CD4-positive, alpha-beta T cell treated with Interleukin-17A for 1 hour (primary cell): ENCODE data around the gene LPGAT1.
"Not testable (repeated sequence)": the region's sequence is repeated elsewhere in the genome, so short reads cannot be mapped to it uniquely, and the experiment has no call there.

Source experiments
- DNase-seq: peaks from one replicate; pipeline ENCODE4 v3.0.0-alpha.2; 2020

The LPGAT1 gene, protein sequence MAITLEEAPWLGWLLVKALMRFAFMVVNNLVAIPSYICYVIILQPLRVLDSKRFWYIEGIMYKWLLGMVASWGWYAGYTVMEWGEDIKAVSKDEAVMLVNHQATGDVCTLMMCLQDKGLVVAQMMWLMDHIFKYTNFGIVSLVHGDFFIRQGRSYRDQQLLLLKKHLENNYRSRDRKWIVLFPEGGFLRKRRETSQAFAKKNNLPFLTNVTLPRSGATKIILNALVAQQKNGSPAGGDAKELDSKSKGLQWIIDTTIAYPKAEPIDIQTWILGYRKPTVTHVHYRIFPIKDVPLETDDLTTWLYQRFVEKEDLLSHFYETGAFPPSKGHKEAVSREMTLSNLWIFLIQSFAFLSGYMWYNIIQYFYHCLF

DNA sequence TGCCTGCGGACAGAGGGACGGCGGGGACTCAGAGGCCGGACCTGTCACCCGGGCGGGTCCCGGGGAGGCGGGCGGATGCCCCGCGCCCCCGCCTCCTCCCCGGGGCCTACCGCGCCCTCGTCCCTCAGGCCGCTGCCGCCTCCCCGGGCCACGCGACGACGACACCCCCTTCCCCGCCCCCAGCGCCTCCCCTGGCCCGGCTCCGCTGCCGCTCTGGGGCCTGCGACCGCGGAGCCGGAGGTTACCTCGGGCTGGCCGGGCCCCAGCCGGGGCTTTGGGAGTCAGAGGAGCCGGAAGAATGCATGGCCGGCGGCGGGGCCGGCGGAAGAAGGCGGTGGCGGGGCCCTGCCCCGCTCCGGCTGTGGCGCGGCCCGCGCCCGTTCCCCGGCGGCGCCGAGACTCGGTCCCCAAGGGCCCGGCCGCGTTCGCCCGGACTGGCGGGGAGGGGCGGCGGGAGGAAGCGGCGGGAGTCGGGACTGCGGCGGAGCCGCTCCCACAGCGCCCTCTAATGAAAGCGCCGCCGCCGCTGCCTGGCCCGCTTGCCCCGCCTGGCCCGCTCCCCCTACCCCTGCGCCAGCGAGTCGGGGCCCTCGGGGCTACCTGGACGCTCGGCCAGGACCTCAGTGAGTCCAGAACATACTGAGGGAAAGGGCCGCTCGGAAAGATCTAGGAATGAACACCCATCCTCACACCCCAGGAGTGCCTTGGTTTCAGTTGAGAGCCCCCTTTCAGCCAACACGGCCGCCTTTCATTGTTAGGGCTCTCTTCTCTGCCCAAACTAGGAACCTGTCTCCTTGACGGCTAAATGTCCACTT is at the start of gene LPGAT1:
TSS of gene LPGAT1 (minus strand) at position 436 of the 815 bp plus-strand sequence. CDS start 1,467 bp downstream, outside the sequence.
- peak; percentile 71 for DNase-seq

DNA sequence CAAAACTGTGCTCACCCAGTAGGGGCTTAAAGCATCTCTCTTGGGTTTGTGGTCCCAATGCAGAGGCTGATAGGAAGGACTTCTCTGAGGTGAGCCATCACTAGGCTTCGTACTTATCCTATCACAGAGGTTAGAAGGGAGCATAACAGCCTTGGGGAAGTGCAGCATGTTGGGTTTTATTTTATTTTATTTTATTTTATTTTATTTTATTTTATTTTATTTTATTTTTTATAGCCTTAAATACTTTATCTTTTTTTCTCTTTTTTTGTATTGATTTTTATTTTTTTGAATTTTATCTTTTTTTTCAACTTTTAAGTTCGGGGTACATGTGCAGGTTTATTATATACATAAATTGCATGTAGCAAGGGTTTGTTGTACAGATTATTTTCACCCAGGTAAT is 48.9 kb upstream of the LPGAT1 start:
- no peak for DNase-seq

DNA sequence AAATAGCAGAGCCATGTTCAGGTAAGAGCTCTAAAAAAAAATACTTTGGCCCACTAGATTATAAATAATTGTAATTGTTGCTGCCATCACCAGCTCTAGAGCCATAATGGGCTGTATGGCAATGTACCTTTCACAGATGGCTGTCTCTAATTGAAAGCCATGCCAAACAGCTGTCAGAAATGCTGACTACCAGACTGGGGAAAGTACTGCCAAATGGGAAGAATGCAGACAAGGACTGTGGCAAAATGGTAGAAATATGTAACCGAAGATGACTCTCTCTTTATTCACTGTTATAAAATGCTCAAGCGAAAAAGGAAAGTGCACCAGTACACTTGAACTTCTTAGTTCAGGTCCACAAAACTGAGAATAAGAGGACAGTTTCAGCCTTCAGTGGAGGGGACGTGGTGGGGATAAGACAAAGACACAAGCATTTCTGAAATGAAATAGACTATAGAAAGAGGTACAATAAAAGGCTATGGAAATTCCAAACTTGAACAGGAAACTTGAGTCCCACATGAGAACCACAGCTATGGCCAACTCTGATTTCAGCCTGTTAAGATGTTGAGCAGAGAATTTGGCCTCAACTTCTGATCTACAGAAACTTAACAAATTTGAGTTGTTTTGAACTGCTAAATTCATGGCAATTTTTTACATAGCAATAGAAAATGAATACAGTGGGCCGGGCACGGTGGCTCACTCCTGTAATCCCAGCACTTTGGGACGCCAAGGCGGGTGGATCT is 46.5 kb upstream of the LPGAT1 start:
- no peak for DNase-seq

DNA sequence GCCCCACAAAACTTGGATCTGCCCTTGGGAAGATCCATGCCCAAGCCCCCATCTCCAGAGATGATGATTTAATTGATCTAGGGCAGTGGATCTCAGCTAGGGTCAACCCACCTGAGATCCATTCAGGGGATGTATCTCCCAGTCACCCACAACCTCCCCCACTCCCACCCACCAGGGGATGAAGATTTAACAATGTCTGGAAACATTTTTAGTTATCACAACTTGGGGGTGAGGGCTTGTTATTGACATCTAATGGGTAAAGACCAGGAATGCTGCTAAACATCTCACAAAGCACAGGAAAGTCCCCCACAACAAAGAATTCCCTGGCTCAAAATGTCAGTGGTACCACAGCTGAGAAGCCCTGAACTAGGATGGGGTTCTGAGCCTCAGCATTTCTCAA is 45.0 kb upstream of the LPGAT1 start:
- no peak for DNase-seq

DNA sequence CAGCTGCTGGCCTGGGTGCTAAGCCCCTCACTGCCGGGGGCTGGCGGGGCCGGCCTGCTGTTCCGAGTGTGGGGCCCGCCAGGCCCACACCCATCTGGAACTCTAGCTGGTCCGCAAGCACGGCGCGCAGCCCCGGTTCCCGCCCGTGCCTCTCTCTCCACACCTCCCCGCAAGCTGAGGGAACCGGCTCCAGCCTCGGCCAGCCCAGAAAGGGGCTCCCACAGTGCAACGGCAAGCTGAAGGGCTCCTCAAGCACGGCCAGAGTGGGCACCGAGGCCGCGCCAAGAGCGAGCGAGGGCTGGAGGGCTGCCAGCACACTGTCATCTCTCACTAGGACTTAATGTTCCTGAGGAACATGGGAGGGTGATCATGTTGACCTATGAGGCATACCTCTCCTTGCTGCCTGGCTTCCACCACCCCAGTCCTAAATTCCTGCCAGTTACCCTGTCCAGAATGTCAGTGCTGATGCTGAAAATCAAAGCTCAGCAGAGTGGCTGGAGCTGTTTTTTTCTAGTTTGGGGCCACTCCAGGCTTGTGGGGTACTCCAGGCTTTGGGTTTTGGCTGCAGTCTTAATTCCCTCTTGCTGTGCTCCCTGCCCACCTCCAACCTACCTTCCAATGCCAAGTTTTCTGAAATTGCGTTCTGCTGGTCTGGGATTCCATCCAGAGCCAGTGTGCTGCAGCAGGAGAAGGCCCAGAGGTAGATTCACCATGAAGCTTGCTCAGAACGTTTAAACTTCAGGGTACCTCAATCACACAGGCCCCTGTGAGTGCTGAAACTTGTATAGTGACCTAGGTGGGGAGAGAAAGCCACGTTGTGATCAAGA is 44.2 kb upstream of the LPGAT1 start:
- no peak for DNase-seq

DNA sequence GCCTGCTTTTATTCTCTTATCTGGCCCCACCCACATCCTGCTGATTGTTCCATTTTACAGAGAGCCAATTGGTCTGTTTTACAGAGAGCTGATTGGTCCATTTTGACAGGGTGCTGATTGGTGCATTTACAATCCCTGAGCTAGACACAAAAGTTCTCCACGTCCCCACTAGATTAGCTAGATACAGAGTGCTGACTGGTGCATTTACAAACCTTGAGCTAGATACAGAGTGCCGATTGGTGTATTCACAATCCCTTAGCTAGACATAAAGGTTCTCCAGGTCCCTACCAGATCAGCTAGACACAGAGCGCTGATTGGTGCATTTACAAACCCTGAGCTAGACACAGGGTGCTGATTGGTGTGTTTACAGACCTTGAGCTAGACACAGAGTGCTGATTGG is 43.2 kb upstream of the LPGAT1 start:
- not testable (repeated sequence) for DNase-seq

DNA sequence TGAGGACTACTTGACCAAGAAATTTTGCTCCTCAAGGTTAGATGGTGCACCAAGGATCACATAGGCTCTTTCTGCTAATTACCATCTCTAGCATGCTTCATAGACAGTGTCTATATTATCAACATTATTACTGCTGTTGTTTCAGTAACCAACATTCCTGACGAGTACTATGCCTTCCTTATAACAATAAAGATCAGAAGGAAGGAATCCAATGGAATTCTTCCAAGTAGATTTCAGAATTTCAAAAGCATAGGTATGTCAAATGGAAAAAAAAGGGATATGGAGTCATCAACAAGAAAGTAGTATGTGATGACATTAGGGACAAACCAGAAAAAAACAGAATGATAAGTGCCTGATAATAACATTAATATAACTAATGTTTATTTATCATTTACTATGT is 39.6 kb upstream of the LPGAT1 start:
- DNase-seq: no peak

DNA sequence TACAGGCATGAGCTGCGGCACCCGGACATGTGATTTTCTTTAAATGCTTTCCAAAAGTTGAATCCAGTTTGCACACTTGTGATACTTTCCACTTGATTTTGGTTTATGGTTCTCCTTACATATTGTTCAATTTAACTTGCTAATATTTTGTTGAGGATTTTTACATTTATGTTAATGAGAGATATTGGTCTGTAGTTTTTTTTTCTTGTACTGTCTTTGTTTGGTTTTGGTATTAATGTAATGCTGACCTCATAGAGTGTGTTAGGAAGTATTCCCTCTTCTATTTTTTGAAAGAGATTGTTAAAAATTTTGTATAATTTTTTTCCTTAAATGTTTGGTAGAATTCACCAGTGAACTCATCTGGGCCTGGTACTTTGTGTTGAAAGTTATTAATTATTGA is 34.6 kb upstream of the LPGAT1 start:
- DNase-seq: no peak

DNA sequence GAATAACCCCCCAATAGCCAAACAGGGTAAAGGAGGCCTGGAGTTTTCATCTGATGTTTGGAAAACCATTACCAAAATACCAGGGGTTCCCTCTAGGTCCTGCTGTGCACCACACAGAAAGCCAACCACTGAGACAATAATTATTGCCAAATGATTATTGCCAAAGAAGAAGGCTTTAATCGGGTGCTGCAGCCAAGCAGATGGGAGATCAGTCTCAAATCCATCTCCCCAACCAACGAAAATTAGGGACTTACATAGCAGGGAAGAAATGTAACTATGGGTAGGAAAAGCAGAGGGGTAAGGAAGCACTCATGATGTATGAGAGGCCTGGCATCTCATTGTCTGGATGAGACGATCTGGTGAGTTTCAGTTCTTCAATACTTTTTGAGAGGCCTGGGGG is 28.8 kb upstream of the LPGAT1 start:
- DNase-seq: no peak

DNA sequence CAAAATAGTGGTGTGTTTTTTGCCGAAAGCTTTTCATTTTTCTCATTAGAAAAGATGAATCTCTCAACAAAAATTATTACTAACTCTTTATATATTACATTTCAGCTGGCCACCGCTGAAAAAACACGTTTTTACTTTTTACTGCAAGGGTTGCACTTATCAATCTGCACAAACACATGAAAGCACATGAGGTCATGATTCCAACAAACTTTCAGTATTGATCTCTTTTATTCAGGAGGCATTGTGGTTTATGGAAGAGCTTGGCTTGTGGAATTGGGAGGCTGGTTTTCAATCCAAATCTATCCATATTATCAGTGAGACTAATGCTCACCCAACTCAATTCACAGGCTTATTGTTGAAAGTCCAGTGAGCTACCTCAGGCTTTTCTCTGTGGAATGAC is 20.6 kb upstream of the LPGAT1 start:
- DNase-seq: no peak

DNA sequence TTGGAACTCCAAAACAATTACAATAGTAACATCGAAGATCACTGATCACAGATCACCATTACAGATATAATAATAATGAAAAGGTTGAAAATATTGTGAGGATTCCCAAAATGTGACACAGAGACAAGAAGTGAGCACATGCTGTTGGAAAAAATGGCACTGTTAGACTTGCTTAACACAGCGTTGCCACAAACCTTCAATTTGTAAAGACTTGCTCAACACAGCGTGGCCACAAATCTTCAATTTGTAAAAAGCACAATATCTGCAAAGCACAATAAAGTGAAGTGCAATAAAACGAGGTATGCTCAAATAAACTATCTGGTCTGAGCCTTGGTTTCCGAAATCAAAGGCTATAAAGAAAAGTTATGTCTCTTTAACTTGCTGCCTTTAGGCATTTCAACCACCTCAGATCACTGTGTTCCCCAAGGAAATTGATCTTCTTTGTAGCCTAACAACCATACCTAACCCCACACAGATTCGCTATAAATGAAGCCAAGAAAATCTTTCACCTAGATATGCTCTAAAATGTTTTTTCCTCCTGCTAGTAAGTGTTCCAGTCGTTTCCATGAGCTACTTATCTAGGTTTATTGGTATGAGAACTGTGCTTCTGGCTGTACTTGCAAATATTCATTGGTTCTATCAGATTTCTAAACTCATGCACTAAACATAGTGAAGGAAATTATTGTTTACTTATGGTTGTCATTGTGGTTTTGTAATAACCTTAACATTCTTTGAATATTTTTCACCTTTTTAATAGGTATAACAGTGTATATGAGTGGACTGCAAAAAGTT is 13.1 kb upstream of the LPGAT1 start:
- DNase-seq: no peak

DNA sequence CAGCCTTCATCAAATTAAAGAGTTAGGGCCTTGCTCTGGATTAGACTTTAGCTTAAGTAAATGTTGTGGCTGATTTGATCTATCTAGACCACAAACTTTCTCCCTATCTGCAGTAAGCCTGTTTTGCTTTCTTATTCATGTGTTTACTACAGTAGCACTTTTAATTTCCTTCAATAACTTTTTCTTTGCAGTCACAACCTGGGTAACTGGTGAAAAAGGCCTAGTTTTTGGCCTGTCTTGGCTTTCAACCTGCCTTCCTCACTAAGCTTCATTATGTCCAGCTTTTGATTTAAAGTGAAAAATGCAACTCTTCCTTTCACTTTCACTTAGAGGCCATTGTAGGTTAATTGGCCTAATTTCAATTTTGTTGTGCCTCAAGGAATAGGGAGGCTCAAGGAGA is 12.5 kb upstream of the LPGAT1 start:
- no peak for DNase-seq

DNA sequence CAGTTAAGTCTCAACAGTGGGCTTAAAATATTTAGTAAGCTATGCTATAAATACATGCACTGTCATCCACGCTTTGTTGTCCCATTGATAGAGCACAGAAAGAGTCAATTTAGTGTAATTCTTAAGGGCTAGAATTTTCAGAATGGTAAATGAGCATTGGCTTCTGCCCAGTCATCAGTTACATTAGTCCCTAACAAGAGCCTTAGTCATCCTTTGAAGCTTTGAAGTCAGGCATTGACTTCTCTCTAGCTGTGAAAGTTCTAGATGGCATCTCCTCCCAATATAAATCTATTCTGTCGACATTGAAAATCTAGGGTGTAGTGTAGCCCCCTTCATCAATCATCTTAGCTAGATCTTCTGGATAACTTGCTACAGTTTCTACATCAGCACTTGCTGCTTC is 12.0 kb upstream of the LPGAT1 start:
- no peak for DNase-seq

DNA sequence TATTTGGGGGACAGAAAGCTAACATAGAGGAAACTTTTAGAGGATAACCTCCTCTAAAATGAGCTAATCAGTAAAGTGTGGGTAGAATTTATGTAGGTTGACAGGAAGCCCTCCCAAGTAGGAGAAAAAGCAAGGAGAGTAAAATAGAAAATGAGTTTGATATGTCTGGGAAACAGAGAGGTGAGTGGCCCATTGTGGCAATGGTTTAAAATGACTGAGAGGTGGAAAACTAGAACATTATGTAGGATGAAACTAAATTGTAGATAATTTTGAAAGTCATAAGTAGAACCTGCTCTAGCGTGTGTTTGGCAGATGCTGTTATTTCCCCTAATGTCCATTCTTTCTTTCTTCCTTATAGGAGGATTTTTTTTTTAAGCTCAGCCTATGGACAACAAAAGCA is 8.5 kb upstream of the LPGAT1 start:
- no peak for DNase-seq

DNA sequence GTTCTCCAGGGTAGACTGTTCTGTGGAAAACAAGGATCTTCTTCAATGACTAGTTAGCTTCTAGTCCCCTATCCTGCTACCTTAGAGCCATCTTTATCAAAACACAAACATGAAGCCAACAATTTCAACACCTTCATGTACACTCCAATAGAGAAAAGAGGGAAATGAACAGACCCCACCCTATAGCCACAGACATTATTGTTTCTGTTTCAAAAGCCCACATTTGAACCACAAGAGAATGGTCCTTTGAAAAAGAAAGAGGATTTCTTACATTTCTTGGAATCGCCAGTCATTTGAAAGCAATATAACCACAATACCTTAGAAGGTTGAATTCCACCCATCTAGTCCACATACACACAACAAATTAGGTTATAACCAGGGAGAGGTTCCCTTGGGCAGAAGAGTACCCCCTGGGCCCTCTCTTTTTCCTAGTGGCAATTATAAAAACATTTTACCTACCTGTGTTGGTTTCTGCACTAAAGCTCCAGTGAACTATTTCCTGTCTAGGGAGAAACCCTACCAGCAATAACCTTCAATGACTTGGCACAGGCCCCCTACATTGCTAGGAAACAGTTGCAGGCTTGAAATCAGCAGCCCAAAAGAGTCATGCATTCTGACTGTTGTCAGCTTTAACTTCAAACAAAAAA is 2.7 kb upstream of the LPGAT1 start:
- peak; percentile 30 for DNase-seq

DNA sequence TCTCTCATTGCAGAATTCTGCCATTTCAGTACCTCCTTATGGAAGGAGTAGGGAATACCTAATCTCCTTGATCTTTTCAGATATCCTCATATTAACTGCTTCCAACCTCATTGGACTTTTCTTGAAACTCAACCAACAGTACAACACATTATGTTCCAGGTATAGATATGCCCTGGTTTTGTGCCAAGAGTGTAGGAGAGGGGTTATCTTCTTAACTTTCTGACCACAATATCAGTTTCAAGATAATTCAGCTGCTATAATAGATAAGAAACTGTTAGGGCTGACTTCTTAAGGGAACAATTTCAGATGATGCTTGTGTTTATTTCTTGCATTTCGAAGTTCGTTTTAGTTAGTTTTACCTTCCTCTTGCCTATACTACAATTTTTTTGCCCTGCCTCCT is 2.1 kb upstream of the LPGAT1 start:
- no peak for DNase-seq

DNA sequence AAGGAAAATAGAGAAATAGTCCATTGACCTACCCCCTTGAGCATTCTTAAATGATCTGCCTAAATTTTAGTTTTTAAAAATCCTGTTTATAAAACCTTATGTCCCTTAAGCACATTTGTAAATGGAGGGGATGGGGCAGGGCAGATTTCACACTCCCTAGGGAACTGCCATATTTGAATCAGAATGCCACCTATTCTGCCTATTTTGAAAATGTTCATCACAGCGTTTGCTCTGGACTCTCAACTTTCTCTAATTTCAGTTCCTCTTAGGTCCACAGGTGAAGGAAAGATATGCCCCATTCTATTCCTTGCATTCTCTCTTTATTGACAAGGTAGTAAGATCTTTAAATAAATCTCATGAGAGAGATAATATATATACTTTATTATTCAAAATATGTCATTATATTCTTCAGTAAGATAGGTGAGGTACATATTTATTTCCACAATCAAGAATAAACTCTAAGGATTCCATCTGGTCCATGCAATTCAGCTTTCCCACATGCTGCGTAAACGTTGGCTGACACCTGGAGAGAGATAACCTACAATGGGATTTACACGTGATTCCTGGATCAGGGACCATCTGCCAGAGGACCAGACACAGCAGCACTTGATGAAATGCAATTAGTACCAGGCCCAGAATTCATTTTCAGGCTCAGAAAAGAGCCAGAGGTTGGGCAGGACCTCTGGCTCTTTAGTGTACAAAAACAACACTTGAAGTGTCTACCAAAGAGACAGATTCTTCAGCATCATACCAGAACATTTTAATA is 1.2 kb upstream of the LPGAT1 start:
- no peak for DNase-seq

DNA sequence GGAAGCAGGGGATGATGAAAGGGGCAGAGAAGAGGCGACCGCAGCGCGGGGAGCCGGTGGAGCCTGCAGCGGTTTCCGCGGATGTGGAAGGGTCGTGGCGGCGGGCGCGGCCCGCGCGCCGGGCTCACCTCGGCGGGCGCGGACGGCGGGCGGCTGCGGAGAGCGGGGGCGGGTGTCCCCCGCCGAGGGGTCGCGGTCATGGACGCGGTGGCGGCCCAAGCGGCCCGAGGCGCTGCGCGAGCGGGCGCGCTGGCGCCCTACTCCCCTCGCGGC is 572 bp downstream of the LPGAT1 start:
- no peak for DNase-seq

DNA sequence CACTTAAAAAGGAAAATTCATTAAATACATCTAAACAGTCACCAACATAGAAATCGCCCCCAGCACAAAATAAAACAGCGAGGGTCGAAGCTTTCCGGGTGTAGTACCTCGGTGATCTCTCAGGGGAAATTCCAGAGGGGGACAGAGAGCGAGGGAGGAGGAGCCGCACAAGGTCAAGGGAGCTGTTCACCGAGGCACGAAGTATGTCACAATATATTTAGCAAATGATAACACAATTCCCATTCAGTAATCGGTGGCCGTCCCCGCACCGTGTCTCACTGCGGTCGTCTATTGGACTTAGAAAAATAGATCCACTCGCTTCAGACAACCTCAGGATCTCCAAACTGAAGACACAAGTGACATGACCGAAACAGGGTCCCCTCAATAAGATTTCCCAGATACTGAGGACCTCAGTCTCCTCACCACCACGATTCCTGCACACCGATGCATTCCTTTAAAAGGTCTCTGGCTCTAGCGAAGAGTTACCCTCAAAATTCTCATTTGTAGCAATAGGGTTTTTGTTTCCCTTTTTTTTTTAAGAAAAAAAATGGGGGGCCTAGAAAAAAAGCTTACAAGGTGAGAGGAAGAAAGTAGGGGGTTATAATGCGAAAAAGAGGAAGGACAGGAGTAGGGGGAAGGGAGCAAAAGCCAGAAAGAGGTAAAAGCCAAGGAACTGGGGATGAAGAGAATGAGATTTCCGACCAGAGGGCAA is 1.1 kb downstream of the LPGAT1 start:
- no peak for DNase-seq
